ENCODE data around the gene SRPX.

Gene SRPX

DNA sequence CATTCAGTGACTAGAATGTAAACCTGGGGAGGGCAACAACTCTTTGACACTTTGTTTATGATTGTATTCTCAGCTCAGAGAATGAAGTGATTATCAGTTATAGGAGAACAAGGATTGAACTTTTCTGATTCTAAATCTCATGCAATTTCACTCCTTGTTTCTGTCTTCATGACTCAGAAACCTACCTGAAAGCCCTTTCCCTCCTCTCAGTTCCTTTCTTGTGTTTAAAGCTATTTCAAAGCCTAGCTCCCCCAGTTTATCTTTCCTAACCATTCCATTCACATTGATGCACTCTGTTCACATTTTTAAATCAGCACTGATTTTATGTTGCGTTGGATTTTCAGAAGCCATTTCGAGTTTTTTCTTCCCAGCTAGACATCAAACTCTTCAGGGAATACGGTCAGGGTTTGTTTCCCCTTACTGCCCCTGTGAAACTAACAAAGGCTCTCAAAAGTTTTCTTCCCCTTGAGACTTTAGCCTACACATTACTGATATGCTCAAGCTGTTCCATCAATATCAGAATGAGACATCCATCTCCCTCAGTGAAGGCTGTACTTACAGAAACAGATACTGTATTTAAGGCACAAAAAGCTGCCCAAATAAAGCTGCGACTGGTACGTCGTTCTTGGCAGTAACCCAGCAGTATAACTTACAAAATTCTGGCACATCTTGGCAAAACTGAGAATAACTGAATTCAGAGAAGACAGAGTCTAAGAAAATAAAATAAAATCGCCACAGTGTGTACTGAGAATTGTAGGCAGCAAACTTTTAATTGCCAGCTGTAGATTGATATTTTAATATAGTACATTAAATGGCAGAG lies 31.0 kb downstream of the SRPX start:
- no peak for DNase-seq (ENCODE audit: low read depth, low spot score)
- TF ChIP-seq POLR2AphosphoS5 (IDR thresholded peaks at IDR 0.05; ENCODE audit: borderline replicate concordance, low read depth, low read length) (no peak), EZH2 (IDR thresholded peaks at IDR 0.05) (no peak), FOXP2 (optimal IDR thresholded peaks at IDR 0.05; ENCODE audit: control extremely low read depth, extremely low read length, insufficient read depth) (no peak)
- no peak overlapping the region for H3K4me3 ChIP-seq
- no peaks in the 10 kb centered on the region for H3K36me3 ChIP-seq (ENCODE audit: insufficient read depth, low read length)
- no peaks in the 10 kb centered on the region for H3K9me3 ChIP-seq (ENCODE audit: low read depth, low read length)
- no peak overlapping the region for H3K27ac ChIP-seq
- H3K9ac ChIP-seq (ENCODE audit: insufficient read length): no peak overlapping the region

DNA sequence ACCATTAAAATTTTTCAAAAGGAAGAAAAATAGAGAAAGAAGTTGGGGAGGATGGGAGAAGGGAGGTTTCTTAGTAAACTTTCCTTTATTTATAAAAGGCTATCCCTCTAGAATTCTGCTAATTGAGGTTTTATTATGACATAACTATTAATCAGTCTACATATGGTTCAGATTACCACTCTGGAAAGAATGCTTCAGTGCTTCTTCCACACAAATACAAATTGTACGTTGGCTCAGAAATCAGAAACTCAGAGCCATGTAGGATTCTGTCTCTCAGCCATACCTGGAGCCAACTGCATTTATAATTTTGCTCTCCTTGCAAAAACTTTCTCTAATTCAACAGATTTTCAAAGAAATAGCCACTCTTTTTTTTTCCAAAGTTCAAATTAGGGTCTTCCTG lies 37.1 kb downstream of the SRPX start:
- H3K36me3 ChIP-seq (ENCODE audit: insufficient read depth, low read length): no peaks in the 10 kb centered on the region
- no peak for DNase-seq (ENCODE audit: low read depth, low spot score)
- H3K9me3 ChIP-seq (ENCODE audit: low read depth, low read length): no peaks in the 10 kb centered on the region
- H3K27ac ChIP-seq: no peak overlapping the region
- H3K4me3 ChIP-seq: no peak overlapping the region
- H3K9ac ChIP-seq (ENCODE audit: insufficient read length): no peak overlapping the region
- TF ChIP-seq EZH2 (IDR thresholded peaks at IDR 0.05): no peak
- TF ChIP-seq POLR2AphosphoS5 (IDR thresholded peaks at IDR 0.05; ENCODE audit: borderline replicate concordance, low read depth, low read length): no peak

GRCh38 chrX:38181357-38181756 lies 39.3 kb downstream of the SRPX start:
- no peak for DNase-seq (ENCODE audit: low read depth, low spot score)
- TF ChIP-seq FOXP2 (optimal IDR thresholded peaks at IDR 0.05; ENCODE audit: control extremely low read depth, extremely low read length, insufficient read depth) (no peak), EZH2 (IDR thresholded peaks at IDR 0.05) (no peak), POLR2AphosphoS5 (IDR thresholded peaks at IDR 0.05; ENCODE audit: borderline replicate concordance, low read depth, low read length) (no peak)
- no peak overlapping the region for H3K27ac ChIP-seq

DNA sequence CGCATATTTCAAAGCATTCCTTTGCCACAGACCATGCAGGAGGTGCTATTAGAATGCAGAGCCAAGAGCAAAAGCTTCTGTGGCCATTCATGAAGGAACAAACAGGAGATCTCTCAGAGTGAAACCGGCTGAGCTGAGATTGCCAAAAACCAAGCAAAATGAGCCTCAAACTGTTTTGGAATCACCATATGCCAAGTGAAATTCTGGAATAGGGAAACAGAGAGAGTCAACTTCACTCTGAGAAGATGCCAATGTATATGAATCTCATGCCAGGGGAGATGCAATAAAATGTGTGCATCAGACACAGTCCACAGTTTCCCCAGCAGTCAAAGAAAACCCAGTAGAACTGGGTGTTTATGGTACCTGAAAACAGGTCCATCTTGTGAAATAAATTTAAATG lies 42.3 kb downstream of the SRPX start:
- TF ChIP-seq FOXP2 (optimal IDR thresholded peaks at IDR 0.05; ENCODE audit: control extremely low read depth, extremely low read length, insufficient read depth): no peak
- no peak for TF ChIP-seq POLR2AphosphoS5 (IDR thresholded peaks at IDR 0.05; ENCODE audit: borderline replicate concordance, low read depth, low read length)
- no peak for TF ChIP-seq EZH2 (IDR thresholded peaks at IDR 0.05)
- H3K4me3 ChIP-seq: no peak overlapping the region
- no peak for DNase-seq (ENCODE audit: low read depth, low spot score)
- H3K9ac ChIP-seq (ENCODE audit: insufficient read length): no peak overlapping the region
- no peaks in the 10 kb centered on the region for H3K9me3 ChIP-seq (ENCODE audit: low read depth, low read length)
- no peak overlapping the region for H3K27ac ChIP-seq
- no peaks in the 10 kb centered on the region for H3K36me3 ChIP-seq (ENCODE audit: insufficient read depth, low read length)

More at GRCh38 chrX:38181357-38181756, 39.3 kb downstream of the SRPX start:
- H3K9me3 ChIP-seq (ENCODE audit: low read depth, low read length): no peaks in the 10 kb centered on the region
- no peaks in the 10 kb centered on the region for H3K36me3 ChIP-seq (ENCODE audit: insufficient read depth, low read length)
- H3K9ac ChIP-seq (ENCODE audit: insufficient read length): no peak overlapping the region
- no peak overlapping the region for H3K4me3 ChIP-seq

DNA sequence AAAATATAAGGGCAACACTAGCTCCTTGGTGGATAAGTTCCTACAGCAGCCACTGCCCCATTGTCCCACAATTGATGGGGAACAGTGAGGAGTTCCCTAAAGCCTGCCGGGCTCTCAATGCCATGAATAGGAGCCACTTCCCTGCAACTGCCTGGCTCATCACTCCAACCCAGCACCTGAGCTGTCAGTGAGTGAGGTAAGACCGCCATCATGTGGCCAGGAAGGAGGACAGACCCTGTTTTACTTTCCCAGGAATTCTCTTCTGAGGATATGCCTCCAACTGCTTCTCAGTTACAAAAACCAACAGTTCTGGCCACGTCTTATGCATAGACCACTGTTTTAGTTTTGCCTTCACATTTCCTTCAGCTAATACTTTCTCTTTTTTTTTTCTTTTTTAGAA lies 45.5 kb downstream of the SRPX start:
- DNase-seq (ENCODE audit: low read depth, low spot score): no peak
- no peak overlapping the region for H3K27ac ChIP-seq
- TF ChIP-seq POLR2AphosphoS5 (IDR thresholded peaks at IDR 0.05; ENCODE audit: borderline replicate concordance, low read depth, low read length): no peak
- no peak for TF ChIP-seq EZH2 (IDR thresholded peaks at IDR 0.05)
- no peak for TF ChIP-seq FOXP2 (optimal IDR thresholded peaks at IDR 0.05; ENCODE audit: control extremely low read depth, extremely low read length, insufficient read depth)
- no peak overlapping the region for H3K4me3 ChIP-seq
- H3K9ac ChIP-seq (ENCODE audit: insufficient read length): no peak overlapping the region
- no peaks in the 10 kb centered on the region for H3K36me3 ChIP-seq (ENCODE audit: insufficient read depth, low read length)
- H3K9me3 ChIP-seq (ENCODE audit: low read depth, low read length): no peaks in the 10 kb centered on the region

GRCh38 chrX:38172596-38172995 lies 48.1 kb downstream of the SRPX start:
- no peak overlapping the region for H3K27ac ChIP-seq
- no peaks in the 10 kb centered on the region for H3K9me3 ChIP-seq (ENCODE audit: low read depth, low read length)
- no peak overlapping the region for H3K9ac ChIP-seq (ENCODE audit: insufficient read length)
- no peaks in the 10 kb centered on the region for H3K36me3 ChIP-seq (ENCODE audit: insufficient read depth, low read length)
- TF ChIP-seq POLR2AphosphoS5 (IDR thresholded peaks at IDR 0.05; ENCODE audit: borderline replicate concordance, low read depth, low read length) (no peak), FOXP2 (optimal IDR thresholded peaks at IDR 0.05; ENCODE audit: control extremely low read depth, extremely low read length, insufficient read depth) (no peak), EZH2 (IDR thresholded peaks at IDR 0.05) (no peak)
- H3K4me3 ChIP-seq: no peak overlapping the region
- no peak for DNase-seq (ENCODE audit: low read depth, low spot score)

GRCh38 chrX:38170556-38170955 lies 50.1 kb downstream of the SRPX start:
- Histone ChIP-seq H3K27ac (no peak overlapping the region), H3K4me3 (no peak overlapping the region), H3K36me3 (ENCODE audit: insufficient read depth, low read length) (no peaks in the 10 kb centered on the region), H3K9me3 (ENCODE audit: low read depth, low read length) (no peaks in the 10 kb centered on the region), H3K9ac (ENCODE audit: insufficient read length) (no peak overlapping the region)
- no peak for DNase-seq (ENCODE audit: low read depth, low spot score)
- TF ChIP-seq EZH2 (IDR thresholded peaks at IDR 0.05) (no peak), FOXP2 (optimal IDR thresholded peaks at IDR 0.05; ENCODE audit: control extremely low read depth, extremely low read length, insufficient read depth) (no peak), POLR2AphosphoS5 (IDR thresholded peaks at IDR 0.05; ENCODE audit: borderline replicate concordance, low read depth, low read length) (no peak)

DNA sequence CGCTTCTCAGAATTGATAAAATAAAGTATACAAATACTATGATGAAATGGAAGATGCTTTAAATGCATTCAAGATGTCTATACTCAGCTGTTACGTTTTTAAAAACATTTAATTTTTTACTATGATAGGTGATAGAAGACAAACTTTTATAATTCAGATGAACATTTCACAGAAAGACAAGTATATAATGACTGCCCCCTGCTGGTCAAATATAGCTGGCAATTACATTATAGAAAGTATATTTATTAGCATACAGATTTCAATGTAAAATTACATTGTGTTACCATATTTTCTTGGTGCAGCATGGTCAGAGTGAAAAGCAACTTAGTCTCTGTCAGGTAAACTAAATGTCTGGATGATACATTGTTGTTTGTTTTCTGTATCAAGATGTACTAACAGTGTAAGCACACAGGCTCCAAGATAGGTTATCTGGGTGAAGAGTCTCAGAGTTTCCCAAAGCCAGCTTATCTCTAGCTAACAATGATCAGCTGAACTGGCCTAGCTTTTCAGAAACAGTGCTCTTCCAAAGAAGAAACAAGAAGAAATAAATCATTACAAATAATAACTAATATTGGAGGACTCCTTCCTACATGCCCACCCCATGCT lies 54.1 kb downstream of the SRPX start:
- no peak overlapping the region for H3K27ac ChIP-seq
- H3K4me3 ChIP-seq: no peak overlapping the region
- H3K9ac ChIP-seq (ENCODE audit: insufficient read length): no peak overlapping the region
- no peaks in the 10 kb centered on the region for H3K9me3 ChIP-seq (ENCODE audit: low read depth, low read length)
- DNase-seq (ENCODE audit: low read depth, low spot score): peak; percentile 18
- TF ChIP-seq EZH2 (IDR thresholded peaks at IDR 0.05): no peak
- TF ChIP-seq POLR2AphosphoS5 (IDR thresholded peaks at IDR 0.05; ENCODE audit: borderline replicate concordance, low read depth, low read length): no peak
- TF ChIP-seq FOXP2 (optimal IDR thresholded peaks at IDR 0.05; ENCODE audit: control extremely low read depth, extremely low read length, insufficient read depth): no peak
- H3K36me3 ChIP-seq (ENCODE audit: insufficient read depth, low read length): no peaks in the 10 kb centered on the region

Data from SK-N-MC (cell line).